Measurements from ENCODE around the gene EFNA1.

DNA sequence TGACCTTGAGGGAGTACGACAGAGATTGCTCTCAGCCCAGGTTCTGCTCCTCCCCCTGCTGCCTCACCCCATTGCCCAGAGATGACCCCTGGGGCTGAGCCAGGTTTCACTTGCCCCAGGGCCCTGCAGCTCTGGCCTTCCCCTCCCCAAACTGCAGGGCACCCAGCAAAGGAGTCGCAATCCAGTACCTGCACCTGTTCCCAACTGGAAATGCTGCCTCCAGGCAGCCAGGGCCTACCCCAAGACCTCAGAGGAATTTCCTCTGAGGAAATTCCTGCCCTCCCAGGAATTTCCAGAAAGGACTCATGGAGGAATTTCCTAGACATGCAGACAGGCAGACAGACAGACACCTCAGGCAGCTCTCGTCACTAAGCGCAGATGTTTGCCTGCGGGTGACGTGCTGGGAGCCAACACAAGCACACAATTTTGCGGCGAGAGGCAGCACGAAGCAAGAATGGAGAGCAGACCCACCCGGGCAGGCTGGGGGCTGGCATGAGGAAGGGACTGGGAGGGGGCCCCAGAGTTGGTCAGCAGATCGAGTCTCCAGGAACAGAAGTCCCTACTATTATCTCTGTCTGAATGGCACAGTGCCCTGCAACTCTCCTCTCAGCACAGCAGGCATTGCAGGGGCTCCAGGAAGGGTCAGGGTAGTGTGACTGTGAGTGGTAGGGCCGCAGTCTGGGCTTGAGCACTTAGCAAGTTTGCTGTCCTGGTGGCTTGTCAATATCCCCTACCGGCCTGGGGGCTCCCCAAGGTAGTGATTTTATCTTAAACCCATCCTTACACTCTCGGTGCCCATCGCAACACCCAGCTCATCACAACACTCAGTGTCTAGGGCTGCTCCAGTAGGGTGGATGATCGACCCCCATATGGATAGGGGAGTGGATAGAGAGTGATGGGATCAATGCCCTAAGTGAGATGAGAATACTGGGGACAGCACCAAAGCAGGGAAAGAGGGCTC lies 2.9 kb upstream of the EFNA1 start:
- TF ChIP-seq, protein P1, sequence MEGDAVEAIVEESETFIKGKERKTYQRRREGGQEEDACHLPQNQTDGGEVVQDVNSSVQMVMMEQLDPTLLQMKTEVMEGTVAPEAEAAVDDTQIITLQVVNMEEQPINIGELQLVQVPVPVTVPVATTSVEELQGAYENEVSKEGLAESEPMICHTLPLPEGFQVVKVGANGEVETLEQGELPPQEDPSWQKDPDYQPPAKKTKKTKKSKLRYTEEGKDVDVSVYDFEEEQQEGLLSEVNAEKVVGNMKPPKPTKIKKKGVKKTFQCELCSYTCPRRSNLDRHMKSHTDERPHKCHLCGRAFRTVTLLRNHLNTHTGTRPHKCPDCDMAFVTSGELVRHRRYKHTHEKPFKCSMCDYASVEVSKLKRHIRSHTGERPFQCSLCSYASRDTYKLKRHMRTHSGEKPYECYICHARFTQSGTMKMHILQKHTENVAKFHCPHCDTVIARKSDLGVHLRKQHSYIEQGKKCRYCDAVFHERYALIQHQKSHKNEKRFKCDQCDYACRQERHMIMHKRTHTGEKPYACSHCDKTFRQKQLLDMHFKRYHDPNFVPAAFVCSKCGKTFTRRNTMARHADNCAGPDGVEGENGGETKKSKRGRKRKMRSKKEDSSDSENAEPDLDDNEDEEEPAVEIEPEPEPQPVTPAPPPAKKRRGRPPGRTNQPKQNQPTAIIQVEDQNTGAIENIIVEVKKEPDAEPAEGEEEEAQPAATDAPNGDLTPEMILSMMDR (IDR thresholded peaks at IDR 0.05), result no peak
- no peak for TF ChIP-seq POLR2A (IDR thresholded peaks at IDR 0.05)

All from sigmoid colon (tissue), 3 donors.